Measurements from ENCODE around the gene ARMC2. TPM values are rescaled to one million over a fixed set of nuclear protein-coding genes. Genes with fewer than 3 reads are reported as not detected.
"Not testable (repeated sequence)": the region's sequence is repeated elsewhere in the genome, so short reads cannot be mapped to it uniquely, and the experiment has no call there.

ARMC2 gene
- total RNA-seq, 2 donors from 2014 or later: 1.9 to 2.5 TPM

DNA sequence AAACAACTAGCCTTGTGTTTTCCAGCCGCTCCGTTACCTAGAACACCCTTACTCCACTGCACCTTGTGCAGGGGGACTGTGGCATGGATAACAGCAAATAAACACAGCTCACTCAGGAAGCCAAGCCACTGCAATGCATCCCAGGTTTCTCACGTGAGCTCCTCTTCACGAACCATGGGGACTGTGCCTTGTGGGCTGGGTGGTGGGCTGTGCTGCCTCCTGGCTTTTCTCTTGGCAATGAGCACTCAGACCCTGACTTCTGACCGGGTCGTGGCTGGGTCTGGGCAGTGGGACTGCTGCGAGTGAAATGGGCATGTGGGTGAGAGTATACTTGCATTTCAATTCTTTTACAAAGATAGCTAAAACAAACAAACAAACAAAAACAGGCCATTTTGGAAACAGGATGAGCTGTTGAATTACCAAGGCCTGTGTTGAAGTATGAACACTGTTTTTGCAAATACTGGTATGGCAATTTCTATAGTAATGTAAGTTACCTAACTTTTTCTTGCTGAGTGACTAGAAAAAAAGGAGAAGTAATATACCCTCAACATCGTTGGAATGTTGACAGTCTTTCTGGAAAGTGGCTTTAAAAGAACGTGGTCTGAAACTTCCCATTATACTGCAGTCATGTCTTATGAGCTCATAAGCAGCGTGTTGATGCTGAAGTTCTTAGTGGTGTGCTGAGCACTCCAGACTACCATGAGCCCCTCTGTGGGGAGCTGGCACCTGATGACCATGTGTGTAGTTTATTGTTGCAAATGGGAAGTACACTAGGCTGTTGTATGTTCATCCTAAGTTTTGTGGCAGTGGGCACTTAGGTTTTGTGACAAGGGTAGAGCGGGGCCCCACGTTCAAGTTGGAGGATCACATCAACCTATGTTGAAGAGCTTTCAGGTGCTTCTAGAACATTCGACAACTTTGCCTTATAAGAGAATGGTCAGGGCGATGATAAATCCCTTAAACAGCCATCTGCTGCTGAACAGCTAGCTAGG lies 120.4 kb downstream of the ARMC2 start:
- H3K27me3 ChIP-seq: no peaks in the 10 kb centered on the region
- H3K9ac ChIP-seq (ENCODE audit: low read depth in 2 of 2, low read length in 2 of 2): no peak overlapping the region
- no peak for DNase-seq
- no peaks in the 10 kb centered on the region for H3K9me3 ChIP-seq
- peaks cover 5% of the 10 kb centered on the region for H3K4me1 ChIP-seq
- no peaks in the 10 kb centered on the region for H3K36me3 ChIP-seq
- H3K27ac ChIP-seq: no peak overlapping the region
- TF ChIP-seq, protein P1, sequence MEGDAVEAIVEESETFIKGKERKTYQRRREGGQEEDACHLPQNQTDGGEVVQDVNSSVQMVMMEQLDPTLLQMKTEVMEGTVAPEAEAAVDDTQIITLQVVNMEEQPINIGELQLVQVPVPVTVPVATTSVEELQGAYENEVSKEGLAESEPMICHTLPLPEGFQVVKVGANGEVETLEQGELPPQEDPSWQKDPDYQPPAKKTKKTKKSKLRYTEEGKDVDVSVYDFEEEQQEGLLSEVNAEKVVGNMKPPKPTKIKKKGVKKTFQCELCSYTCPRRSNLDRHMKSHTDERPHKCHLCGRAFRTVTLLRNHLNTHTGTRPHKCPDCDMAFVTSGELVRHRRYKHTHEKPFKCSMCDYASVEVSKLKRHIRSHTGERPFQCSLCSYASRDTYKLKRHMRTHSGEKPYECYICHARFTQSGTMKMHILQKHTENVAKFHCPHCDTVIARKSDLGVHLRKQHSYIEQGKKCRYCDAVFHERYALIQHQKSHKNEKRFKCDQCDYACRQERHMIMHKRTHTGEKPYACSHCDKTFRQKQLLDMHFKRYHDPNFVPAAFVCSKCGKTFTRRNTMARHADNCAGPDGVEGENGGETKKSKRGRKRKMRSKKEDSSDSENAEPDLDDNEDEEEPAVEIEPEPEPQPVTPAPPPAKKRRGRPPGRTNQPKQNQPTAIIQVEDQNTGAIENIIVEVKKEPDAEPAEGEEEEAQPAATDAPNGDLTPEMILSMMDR (IDR thresholded peaks at IDR 0.05): no peak
- intact Hi-C loops (cut with DNase I): no loop called here
- H3K4me3 ChIP-seq: no peak overlapping the region

DNA sequence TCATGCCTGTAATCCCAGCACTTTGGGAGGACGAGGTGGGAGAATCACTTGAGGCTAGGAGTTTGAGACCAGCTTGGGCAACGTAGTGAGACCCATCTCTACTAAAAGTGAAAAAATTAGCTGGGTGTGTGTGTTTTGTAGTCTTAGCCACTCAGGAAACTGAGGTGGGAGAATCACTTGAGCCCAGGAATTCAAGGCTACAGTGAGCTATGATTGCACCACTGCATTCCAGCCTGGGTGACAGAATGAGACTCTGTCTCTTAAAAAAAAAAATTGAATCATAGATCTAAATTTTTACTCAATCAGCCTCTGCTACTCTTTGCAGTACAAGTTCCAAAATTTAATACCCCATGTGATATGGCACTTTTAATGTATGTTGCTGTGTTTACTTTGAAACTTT lies 121.6 kb downstream of the ARMC2 start:
- no peak for DNase-seq
- Histone ChIP-seq H3K9ac (ENCODE audit: low read depth in 2 of 2, low read length in 2 of 2) (no peak overlapping the region), H3K27me3 (no peaks in the 10 kb centered on the region), H3K27ac (no peak overlapping the region), H3K4me3 (no peak overlapping the region), H3K4me1 (peaks cover 5% of the 10 kb centered on the region), H3K36me3 (no peaks in the 10 kb centered on the region), H3K9me3 (no peaks in the 10 kb centered on the region)
- intact Hi-C loops (cut with DNase I): no loop called here
- TF ChIP-seq, protein P1 (IDR thresholded peaks at IDR 0.05): no peak

DNA sequence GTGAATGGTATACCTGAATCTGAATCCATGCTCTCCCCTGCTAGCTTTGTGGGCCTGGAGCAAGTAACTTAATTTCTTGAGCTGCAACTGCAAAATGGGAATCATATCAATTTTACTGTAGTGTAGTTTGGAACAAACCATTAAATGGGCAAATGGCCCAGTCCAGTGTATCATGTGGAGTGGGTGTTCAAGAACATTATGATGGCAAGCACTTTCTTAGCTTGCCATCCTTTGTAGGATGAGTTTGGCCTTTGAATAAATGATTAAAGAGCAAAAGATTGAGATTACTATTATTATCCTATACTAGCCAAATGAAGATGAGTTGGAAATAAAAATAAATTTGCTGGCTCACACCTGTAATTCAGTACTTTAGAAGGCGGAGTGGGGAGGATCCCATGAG lies 126.0 kb downstream of the ARMC2 start:
- TF ChIP-seq, protein P1 (IDR thresholded peaks at IDR 0.05): no peak
- Histone ChIP-seq H3K9ac (ENCODE audit: low read depth in 2 of 2, low read length in 2 of 2) (no peak overlapping the region), H3K4me3 (no peak overlapping the region), H3K36me3 (no peaks in the 10 kb centered on the region), H3K4me1 (peaks cover 5% of the 10 kb centered on the region), H3K9me3 (no peaks in the 10 kb centered on the region), H3K27ac (no peak overlapping the region), H3K27me3 (no peaks in the 10 kb centered on the region)
- intact Hi-C loops (cut with DNase I): no loop called here
- no peak for DNase-seq

DNA sequence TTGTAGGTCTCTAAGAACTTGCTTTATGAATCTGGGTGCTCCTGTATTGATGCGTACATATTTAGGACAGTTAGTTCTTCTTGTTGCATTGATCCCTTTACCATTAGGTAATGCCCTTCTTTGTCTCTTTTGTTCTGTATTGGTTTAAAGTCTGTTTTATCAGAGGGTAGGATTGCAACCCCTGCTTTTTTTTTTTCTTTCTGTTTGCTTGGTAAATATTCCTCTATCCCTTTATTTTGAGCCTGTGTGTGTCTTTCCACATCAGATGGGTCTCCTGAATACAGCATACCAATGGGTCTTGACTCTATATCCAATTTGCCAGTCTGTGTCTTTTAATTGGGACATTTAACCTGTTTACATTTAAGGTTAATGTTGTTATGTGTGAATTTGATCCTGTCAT lies 130.4 kb downstream of the ARMC2 start:
- H3K4me3 ChIP-seq; H3K9ac ChIP-seq (ENCODE audit: low read depth in 2 of 2, low read length in 2 of 2); DNase-seq; H3K27me3 ChIP-seq; H3K27ac ChIP-seq; H3K9me3 ChIP-seq; intact Hi-C loops (cut with DNase I); H3K36me3 ChIP-seq; H3K4me1 ChIP-seq: not testable (repeated sequence)

DNA sequence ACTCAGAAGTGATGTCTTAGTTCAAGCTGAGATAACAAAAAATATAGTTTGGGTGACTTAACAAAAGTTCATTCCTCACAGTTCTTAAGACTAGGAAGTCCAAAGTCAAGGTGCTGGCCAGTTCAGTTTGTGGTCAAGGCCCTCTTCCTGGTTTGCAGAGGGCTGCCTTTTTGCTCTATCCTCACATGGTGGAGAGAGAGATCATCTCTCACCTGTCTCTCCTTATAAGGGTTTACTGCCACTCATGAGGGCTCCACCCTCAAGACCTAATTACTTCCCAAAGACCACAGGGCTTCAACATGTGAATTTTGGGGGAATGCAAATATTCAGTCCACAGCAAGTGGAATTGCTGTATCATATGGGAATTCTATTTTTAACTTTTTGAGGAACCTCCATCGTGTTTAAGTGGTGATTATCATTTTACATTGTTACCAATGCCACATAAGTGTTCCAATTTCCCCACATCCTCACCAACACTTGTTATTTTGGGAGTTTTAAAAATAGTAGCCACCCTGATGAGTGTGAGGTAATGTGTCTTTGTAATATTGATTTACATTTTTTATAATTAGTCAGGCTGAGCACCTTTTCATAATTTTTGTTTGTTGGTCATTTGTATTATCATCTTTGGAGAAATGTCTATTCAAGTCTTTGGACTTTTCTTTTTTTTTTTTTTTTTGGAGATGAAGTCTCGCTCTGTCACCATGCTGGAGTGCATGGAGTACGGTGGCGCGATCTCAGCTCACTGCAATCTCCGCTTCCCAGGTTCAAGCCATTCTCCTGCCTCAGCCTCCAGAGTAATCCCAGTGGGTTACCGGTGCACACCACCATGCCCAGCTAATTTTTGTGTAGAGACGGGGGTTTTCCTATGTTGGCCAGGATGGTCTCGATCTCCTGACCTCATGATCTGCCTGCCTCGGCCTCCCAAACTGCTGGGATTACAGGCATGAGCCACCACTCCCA lies 134.2 kb downstream of the ARMC2 start:
- no peak overlapping the region for H3K9ac ChIP-seq (ENCODE audit: low read depth in 2 of 2, low read length in 2 of 2)
- H3K27me3 ChIP-seq: no peaks in the 10 kb centered on the region
- intact Hi-C loops (cut with DNase I): no loop called here
- H3K4me3 ChIP-seq: no peak overlapping the region
- H3K4me1 ChIP-seq: no peaks in the 10 kb centered on the region
- H3K36me3 ChIP-seq: no peaks in the 10 kb centered on the region
- no peaks in the 10 kb centered on the region for H3K9me3 ChIP-seq
- DNase-seq: no peak
- TF ChIP-seq, protein P1 (IDR thresholded peaks at IDR 0.05): no peak
- no peak overlapping the region for H3K27ac ChIP-seq

All from colonic mucosa (tissue), 4 donors.